Thymus (tissue), 11 donors: ENCODE results near the gene TAF1C. TPM values are rescaled to one million over a fixed set of nuclear protein-coding genes. Genes with fewer than 3 reads are reported as not detected.

Experiments used
- DNase-seq, 9 donors: peaks; one replicate each; pipeline ENCODE4 v3.0.0-alpha.2; 2013; ENCODE audit warnings: low spot score in 9 of 9, low read depth in 6 of 9, missing footprints in 1 of 9
- H3K27ac ChIP-seq, 2 donors: one replicate each; pipeline ENCODE4 v1.5.1; 2013; ENCODE audit warnings: control low read depth in 1 of 2, low read depth in 1 of 2, low read length in 1 of 2, mild to moderate bottlenecking in 1 of 2, moderate library complexity in 1 of 2
- H3K27me3 ChIP-seq, 2 donors: one replicate each; pipeline ENCODE4 v1.5.1; 2013; ENCODE audit warnings: low read length in 1 of 2; ENCODE audit not compliant: control insufficient read depth in 2 of 2, insufficient read depth in 1 of 2
- H3K36me3 ChIP-seq, 2 donors: one replicate each; pipeline ENCODE4 v1.5.1; 2013; ENCODE audit warnings: low read length in 1 of 2, mild to moderate bottlenecking in 1 of 2, moderate library complexity in 1 of 2; ENCODE audit not compliant: control insufficient read depth in 2 of 2, insufficient read depth in 2 of 2
- H3K4me1 ChIP-seq, 2 donors: one replicate each; pipeline ENCODE4 v1.5.1; 2013; ENCODE audit warnings: low read length in 2 of 2; ENCODE audit not compliant: control insufficient read depth in 2 of 2, insufficient read depth in 2 of 2
- H3K4me3 ChIP-seq, 2 donors: one replicate each; pipeline ENCODE4 v1.5.1; 2013; ENCODE audit warnings: low read length in 2 of 2, control low read depth in 1 of 2, mild to moderate bottlenecking in 1 of 2
- H3K9me3 ChIP-seq, 2 donors: one replicate each; pipeline ENCODE4 v1.5.1; 2013; ENCODE audit warnings: low read length in 1 of 2, mild to moderate bottlenecking in 1 of 2; ENCODE audit not compliant: control insufficient read depth in 2 of 2, insufficient read depth in 1 of 2
- WGBS: extraction: QIAGEN DNeasy Blood & Tissue Kit; methylation state at CpG from one replicate; pipeline ENCODE4 v1.1.7; 2013; 5-methylcytosine and 5-hydroxymethylcytosine counted together
- polyA plus RNA-seq: library from polyadenylated mRNA; stranded (reverse); fragments of 200-250 nt; gene quantifications from one replicate; pipeline ENCODE4 v1.2.3, GENCODE V29; 2013
- total RNA-seq: library from RNA; stranded (reverse); fragments of 120-200 nt; gene quantifications from one replicate; pipeline ENCODE4 v1.2.4, GENCODE V29; 2013
- donor health status: healthy.

Gene TAF1C
- total and polyA plus RNA-seq, 2 donors: 14.9 to 72.3 TPM

DNA sequence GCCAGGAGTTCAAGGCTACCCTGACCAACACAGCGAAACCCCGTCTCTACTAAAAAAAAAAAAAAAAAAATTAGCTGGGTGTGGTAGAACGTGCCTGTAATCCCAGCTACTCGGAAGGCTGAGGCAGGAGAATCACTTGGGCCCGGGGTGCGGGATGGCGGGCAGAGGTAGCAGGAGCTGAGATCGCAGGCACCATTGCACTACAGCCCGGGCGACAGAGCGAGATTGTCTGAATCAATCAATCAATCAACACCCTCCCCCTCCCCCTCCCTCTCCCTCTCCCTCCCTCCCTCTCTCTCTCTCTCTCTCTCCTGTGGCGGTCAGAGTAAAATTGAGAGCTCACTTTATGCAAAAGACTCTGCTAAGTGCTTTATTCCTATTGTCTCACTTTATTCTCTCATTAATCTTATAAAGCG is 43.1 kb downstream of the TAF1C start:
- WGBS: 66% methylated on average over 13 of the region's 13 CpGs

DNA sequence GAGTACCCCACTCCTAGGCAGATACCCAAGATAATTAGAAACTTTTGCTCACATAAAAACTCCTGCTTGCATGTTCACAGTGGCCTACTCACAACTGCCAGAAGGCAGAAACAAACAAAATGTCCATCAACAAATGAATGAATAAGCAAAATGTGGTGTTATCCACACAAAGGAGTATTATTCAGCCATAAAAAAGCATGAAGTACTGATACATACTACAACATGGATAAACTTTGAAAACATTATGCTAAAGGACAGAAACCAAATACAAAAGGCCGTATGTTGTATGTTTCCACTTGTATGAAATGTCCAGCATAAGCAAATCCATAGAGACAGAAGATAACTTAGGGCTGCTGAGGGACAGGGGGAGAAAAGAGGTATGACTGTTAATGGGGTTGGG is 43.8 kb downstream of the TAF1C start:
- 99% methylated on average over 1 of the region's 1 CpG for WGBS
- Histone ChIP-seq H3K4me1 (peaks cover 15 to 24% of the 10 kb centered on the region in 2 donors), H3K36me3 (no peaks in the 10 kb centered on the region), H3K27ac (no peak overlapping the region), H3K27me3 (peaks cover 0 to 14% of the 10 kb centered on the region in 2 donors), H3K9me3 (no peaks in the 10 kb centered on the region), H3K4me3 (no peak overlapping the region)
- DNase-seq: no peak

More for the DNA sequence above, 43.1 kb downstream of the TAF1C start:
- Histone ChIP-seq H3K27ac (no peak overlapping the region), H3K4me3 (peak overlapping the region; percentile 62 to 90), H3K4me1 (peaks cover 13 to 21% of the 10 kb centered on the region in 2 donors), H3K9me3 (no peaks in the 10 kb centered on the region), H3K27me3 (peaks cover 0 to 14% of the 10 kb centered on the region in 2 donors), H3K36me3 (no peaks in the 10 kb centered on the region)
- no peak for DNase-seq

DNA sequence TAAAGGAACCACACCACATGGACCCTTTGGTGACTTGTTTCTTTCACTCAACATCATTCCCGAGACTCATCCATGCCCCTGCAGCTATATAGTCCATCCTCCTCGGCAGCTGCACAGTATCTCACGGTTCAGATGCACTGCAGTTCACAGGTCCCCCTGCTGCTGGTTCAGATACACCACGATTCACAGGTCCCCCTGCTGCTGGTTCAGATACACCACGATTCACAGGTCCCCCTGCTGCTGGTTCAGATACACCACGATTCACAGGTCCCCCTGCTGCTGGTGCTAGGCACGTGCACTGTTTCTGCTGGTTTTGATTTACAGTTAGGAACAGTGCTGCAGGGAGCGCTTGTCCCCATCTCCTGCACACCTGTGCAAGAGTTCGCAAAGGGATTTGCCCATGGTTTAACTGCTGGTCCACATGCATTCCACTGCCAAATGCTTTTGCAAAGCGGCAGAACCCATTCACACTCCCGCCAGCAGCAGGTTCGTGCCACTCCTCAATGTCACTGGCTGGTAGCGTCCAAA is 45.6 kb downstream of the TAF1C start:
- H3K36me3 ChIP-seq: no peaks in the 10 kb centered on the region
- 49% methylated on average over 13 of the region's 13 CpGs for WGBS
- H3K4me1 ChIP-seq: peaks cover 15 to 28% of the 10 kb centered on the region in 2 donors
- no peaks in the 10 kb centered on the region for H3K9me3 ChIP-seq
- peaks cover 0 to 6% of the 10 kb centered on the region in 2 donors for H3K27me3 ChIP-seq
- H3K27ac ChIP-seq: no peak overlapping the region
- DNase-seq: peak in 4 of 9 donors; percentile 26 to 64 (median 41)
- no peak overlapping the region for H3K4me3 ChIP-seq

DNA sequence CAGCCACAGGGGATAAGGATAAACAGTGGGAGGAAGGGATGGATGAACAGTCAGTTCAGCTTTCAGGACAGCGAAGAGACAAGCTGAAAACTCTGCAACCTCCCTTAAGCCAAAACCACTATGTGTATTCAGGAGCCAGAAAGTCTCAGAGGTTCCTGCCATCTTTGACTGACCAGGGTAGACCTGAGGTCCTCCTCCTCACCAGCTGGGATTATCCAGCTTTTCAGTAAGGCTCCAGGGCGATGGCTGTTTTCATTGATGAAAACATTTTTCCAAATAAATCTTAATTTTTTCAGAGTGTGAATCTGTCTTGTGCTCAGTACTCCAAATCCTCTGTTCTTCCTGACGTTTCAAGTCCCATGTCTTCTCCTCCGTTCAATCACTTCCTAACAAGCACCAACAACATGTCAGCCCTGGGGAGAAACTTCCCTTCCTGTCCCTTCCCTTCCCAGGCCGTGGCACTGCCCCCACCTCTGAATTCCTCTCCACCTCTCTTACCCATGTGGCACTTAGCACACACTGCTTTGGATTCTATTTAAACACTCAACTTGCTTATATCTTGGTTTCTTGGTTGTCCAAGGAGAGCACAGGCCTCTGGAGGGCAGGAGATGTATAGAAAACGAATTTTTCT is 47.1 kb downstream of the TAF1C start:
- Histone ChIP-seq H3K27me3 (no peaks in the 10 kb centered on the region), H3K4me1 (peaks cover 15 to 28% of the 10 kb centered on the region in 2 donors), H3K36me3 (no peaks in the 10 kb centered on the region), H3K27ac (no peak overlapping the region), H3K9me3 (no peaks in the 10 kb centered on the region), H3K4me3 (no peak overlapping the region)
- no peak for DNase-seq
- 93% methylated on average over 6 of the region's 6 CpGs for WGBS

DNA sequence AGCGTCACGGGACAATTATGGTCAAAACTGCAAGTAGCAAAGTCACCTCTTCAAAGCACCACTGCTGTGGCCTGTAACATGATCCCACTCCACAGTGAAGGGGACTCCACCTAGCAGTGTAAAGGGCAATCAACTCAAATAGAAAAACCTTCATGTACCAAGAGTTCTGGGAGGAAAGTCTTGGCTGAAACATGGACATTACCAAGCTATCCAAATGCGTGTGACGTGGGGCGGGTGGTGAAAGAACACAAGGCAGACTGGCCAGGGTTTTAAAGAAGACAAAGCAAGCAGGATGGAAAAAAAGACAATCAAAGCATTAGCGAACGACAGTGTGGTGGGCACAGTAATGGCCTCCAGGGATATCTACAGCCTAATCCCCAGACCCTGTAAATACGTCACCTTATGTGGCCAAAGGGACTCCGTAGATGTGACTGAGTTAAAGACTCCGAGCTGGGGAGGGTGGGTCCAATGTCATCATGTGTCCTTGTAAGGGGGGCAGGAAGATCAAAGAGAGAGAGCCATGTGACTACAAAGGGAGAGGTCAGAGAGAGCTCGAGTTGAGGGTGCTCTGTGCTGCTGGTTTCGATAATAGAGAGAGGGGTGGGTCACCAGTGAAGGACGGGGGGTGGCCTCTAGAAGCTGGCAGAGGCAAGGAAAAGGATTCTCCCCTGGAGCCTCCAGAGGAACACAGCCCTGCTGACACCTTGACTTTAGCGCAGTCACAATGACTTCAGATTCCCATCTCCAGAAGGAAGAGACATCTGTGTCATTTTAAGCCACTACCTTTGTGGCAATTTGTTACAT is 47.8 kb downstream of the TAF1C start:
- Histone ChIP-seq H3K36me3 (no peaks in the 10 kb centered on the region), H3K27ac (no peak overlapping the region), H3K27me3 (no peaks in the 10 kb centered on the region), H3K4me1 (peaks cover 10 to 26% of the 10 kb centered on the region in 2 donors), H3K9me3 (no peaks in the 10 kb centered on the region), H3K4me3 (no peak overlapping the region)
- peak in 2 of 9 donors; percentile 21 to 43 for DNase-seq
- 72% methylated on average over 14 of the region's 14 CpGs for WGBS

DNA sequence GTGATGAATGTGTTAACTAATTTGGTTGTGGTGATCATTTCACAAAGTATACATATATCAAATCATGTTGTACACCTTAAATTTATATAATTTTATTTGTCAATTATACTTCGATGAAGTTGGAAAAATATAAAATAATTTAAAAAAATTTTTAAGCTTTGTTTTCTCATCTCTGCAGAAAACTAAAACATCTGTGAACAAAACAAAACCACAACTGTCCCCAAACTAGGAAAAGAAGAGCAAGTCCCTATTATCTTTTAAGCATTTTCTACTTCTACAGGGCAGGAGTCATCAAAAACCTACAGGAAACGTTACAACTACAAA is 48.4 kb downstream of the TAF1C start:
- H3K27me3 ChIP-seq: no peaks in the 10 kb centered on the region
- H3K27ac ChIP-seq: no peak overlapping the region
- H3K4me1 ChIP-seq: peaks cover 10 to 23% of the 10 kb centered on the region in 2 donors
- H3K4me3 ChIP-seq: no peak overlapping the region
- no peaks in the 10 kb centered on the region for H3K9me3 ChIP-seq
- no peaks in the 10 kb centered on the region for H3K36me3 ChIP-seq
- WGBS: 43% methylated on average over 2 of the region's 2 CpGs
- DNase-seq: no peak

DNA sequence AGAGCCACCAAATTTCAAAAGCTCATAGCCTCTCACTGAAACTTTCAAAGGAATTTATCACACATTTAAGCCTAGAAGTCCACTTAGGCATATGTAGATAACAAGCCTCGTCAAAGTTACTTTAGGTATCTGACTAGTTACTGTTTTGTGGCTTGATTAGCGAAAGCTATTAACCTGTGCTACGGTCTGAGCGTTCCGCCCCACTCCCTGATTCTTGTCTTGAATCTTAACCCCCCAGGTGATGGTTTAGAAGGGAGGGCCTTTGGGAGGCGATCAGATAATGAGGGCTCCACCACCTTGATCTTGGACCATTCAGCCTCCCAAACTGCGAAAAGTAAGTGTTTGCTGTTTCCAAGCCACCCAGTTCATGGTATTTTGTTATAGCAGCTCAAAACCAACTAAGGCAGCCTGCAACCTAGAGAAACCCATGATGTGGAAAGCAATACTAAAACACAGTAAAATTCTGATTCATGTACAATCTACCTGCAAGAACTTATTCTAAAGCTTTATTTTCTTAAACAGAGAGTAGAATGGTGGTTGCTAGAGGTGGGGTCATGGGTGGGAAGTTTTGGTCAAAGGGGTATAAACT is 49.0 kb downstream of the TAF1C start:
- no peaks in the 10 kb centered on the region for H3K9me3 ChIP-seq
- peaks cover 10 to 23% of the 10 kb centered on the region in 2 donors for H3K4me1 ChIP-seq
- no peak overlapping the region for H3K4me3 ChIP-seq
- no peaks in the 10 kb centered on the region for H3K36me3 ChIP-seq
- H3K27me3 ChIP-seq: no peaks in the 10 kb centered on the region
- no peak overlapping the region for H3K27ac ChIP-seq
- WGBS: 97% methylated on average over 7 of the region's 7 CpGs
- DNase-seq: no peak

DNA sequence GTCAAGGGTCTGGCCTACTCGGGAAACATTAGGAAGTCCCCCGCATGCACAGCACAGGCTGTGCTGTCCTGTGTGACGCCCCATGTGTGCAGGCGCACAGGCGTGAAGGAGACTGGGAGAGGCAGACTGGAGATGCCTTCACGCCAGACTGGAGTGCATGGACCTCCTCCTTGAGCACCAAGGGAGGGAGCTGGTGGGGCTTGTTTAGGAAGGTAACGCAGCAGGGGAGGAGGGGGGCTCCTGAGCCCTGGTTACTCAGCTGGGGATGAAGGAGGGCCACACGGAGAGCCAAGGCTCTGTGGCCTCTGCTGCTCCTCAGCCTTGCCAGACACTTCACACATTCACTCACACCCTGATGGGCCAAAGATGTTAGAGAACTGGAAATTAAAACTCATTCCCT is 49.6 kb downstream of the TAF1C start:
- Histone ChIP-seq H3K27ac (no peak overlapping the region), H3K4me3 (no peak overlapping the region), H3K4me1 (peaks cover 10 to 23% of the 10 kb centered on the region in 2 donors), H3K27me3 (no peaks in the 10 kb centered on the region), H3K36me3 (no peaks in the 10 kb centered on the region), H3K9me3 (no peaks in the 10 kb centered on the region)
- no peak for DNase-seq
- 95% methylated on average over 8 of the region's 8 CpGs for WGBS
